GM21515 (cell line): ENCODE results near the gene KNOP1.
"Not testable (repeated sequence)": the region's sequence is repeated elsewhere in the genome, so short reads cannot be mapped to it uniquely, and the experiment has no call there.

Experiments used
- ATAC-seq: cut with Tn5 transposase; IDR thresholded peaks from one replicate; pipeline ENCODE4 v1.9.1; 2021; ENCODE audit not compliant: unreplicated experiment

The KNOP1 gene

GRCh38 chr16:19743816-19744159, 25.8 kb upstream of the KNOP1 start:
- no peak for ATAC-seq

- ATAC-seq, result no peak
Measured at GRCh38 chr16:19741354-19741753, 23.3 kb upstream of the KNOP1 start.

GRCh38 chr16:19737306-19738038, 19.4 kb upstream of the KNOP1 start:
- ATAC-seq, result no peak

GRCh38 chr16:19735074-19735867, 17.2 kb upstream of the KNOP1 start:
- ATAC-seq, result no peak

- no peak for ATAC-seq
Measured at GRCh38 chr16:19733551-19733950, 15.5 kb upstream of the KNOP1 start.

- no peak for ATAC-seq
Measured at GRCh38 chr16:19728636-19728965, 10.6 kb upstream of the KNOP1 start.

GRCh38 chr16:19722981-19723380, 5.0 kb upstream of the KNOP1 start:
- ATAC-seq, result no peak

- ATAC-seq, result no peak
Measured at GRCh38 chr16:19722269-19722952, 4.4 kb upstream of the KNOP1 start.

GRCh38 chr16:19718624-19718965, 568 bp upstream of the KNOP1 start:
- ATAC-seq, result no peak

GRCh38 chr16:19717314-19717713, 713 bp downstream of the KNOP1 start:
- ATAC-seq, result no peak

GRCh38 chr16:19716728-19717127, 1.3 kb downstream of the KNOP1 start:
- ATAC-seq, result not testable (repeated sequence)

- no peak for ATAC-seq
Measured at GRCh38 chr16:19716183-19716582, 1.8 kb downstream of the KNOP1 start.

- ATAC-seq, result no peak
Measured at GRCh38 chr16:19715566-19715965, 2.5 kb downstream of the KNOP1 start.

- no peak for ATAC-seq
Measured at GRCh38 chr16:19713697-19714096, 4.3 kb downstream of the KNOP1 start.

- ATAC-seq, result no peak
Measured at GRCh38 chr16:19712418-19713058, 5.5 kb downstream of the KNOP1 start.

GRCh38 chr16:19711643-19712042, 6.4 kb downstream of the KNOP1 start:
- no peak for ATAC-seq

GRCh38 chr16:19710991-19711545, 7.0 kb downstream of the KNOP1 start:
- no peak for ATAC-seq

- no peak for ATAC-seq
Measured at GRCh38 chr16:19710191-19710908, 7.7 kb downstream of the KNOP1 start.

GRCh38 chr16:19709381-19710136, 8.5 kb downstream of the KNOP1 start:
- no peak for ATAC-seq
